Endothelial cell of umbilical vein (primary cell): ENCODE results near the gene MRPL17. TPM values are rescaled to one million over a fixed set of nuclear protein-coding genes. Genes with fewer than 3 reads are reported as not detected.

ENCODE experiments used
- BruUV-seq: library from RNA; stranded (reverse); fragments of 400-500 nt; replicated peaks from 2 replicates; lab custom pipeline; 2021; lab: Mats Ljungman, UMichigan
- CTCF ChIA-PET: fragments of 300-600, 350-600 bp; sonication (Branson Sonifier 250); formaldehyde crosslinking; loops from one replicate; lab custom pipeline; 2021; ENCODE audit warnings: antibody characterized with exemption, inconsistent platforms; lab: Charles Lee
- POLR2A ChIA-PET: fragments of 300-600, 350-600 bp; sonication (Branson Sonifier 250); formaldehyde crosslinking; loops from one replicate; lab custom pipeline; 2021; ENCODE audit warnings: antibody characterized with exemption, inconsistent platforms; lab: Charles Lee
- DNase-seq: peaks from one replicate; pipeline ENCODE4 v3.0.0-alpha.2; 2011; ENCODE audit warnings: low read depth, low spot score
- FAIRE-seq: peaks from 2 replicates; lab custom pipeline; 2011; peaks lifted over from hg19 to GRCh38; lab: Jason Lieb, UNC
- H2AFZ ChIP-seq: 2 replicates; pipeline ENCODE4 v1.6.0; 2012; ENCODE audit warnings: low read depth, low read length, control low read depth, inconsistent platforms
- H3K27ac ChIP-seq: 2 replicates; pipeline ENCODE4 v1.5.1; 2011; ENCODE audit warnings: low read depth, mild to moderate bottlenecking, control low read depth, low read length, moderate library complexity; ENCODE audit not compliant: insufficient read depth
- H3K27me3 ChIP-seq, 2 experiments: 2 replicates each; pipeline versions ENCODE4 v1.6.0 to v1.6.1; 2011; ENCODE audit warnings: low read length in 2 of 2, mixed read lengths in 1 of 2; ENCODE audit not compliant: control insufficient read depth in 2 of 2, insufficient read depth in 2 of 2
- H3K36me3 ChIP-seq, 2 experiments: 2 replicates in 1 of 2; 3 replicates in 1 of 2; pipeline ENCODE4 v1.5.1; 2011; ENCODE audit warnings: low read length in 2 of 2, mild to moderate bottlenecking in 1 of 2, moderate library complexity in 1 of 2; ENCODE audit not compliant: control insufficient read depth in 2 of 2, insufficient read depth in 2 of 2; ENCODE audit errors: extremely low read depth in 1 of 2
- H3K4me1 ChIP-seq: 3 replicates; pipeline ENCODE4 v1.5.1; 2011; ENCODE audit warnings: mild to moderate bottlenecking, low read length; ENCODE audit not compliant: control insufficient read depth, insufficient read depth; ENCODE audit errors: extremely low read depth
- H3K4me2 ChIP-seq: 2 replicates; pipeline ENCODE4 v1.6.1; 2011; ENCODE audit warnings: low read length, control low read depth, mixed read lengths; ENCODE audit not compliant: insufficient read depth
- H3K4me3 ChIP-seq, 3 experiments: fragments of 200-600 bp in 1 of 3; sonication (generic), shearing (Covaris generic) in 1 of 3; replicated peaks in 1 of 3; 2 replicates each; pipeline ENCODE4 v1.5.1; 2011 to 2016; ENCODE audit warnings: control low read depth in 3 of 3, low read length in 3 of 3, mild to moderate bottlenecking in 2 of 3, inconsistent platforms in 1 of 3, low read depth in 1 of 3, moderate library complexity in 1 of 3; ENCODE audit not compliant: insufficient read depth in 1 of 3
- H3K79me2 ChIP-seq: 2 replicates; pipeline ENCODE4 v1.6.0; 2012; ENCODE audit warnings: low read length, inconsistent platforms; ENCODE audit not compliant: control insufficient read depth, insufficient read depth
- H3K9ac ChIP-seq: replicated peaks from 2 replicates; pipeline ENCODE3; 2011; ENCODE audit warnings: low read length, control low read depth; ENCODE audit not compliant: insufficient read depth; ENCODE audit errors: extremely low read depth
- H3K9me1 ChIP-seq: replicated peaks from 3 replicates; pipeline ENCODE4 v1.6.0; 2011; ENCODE audit warnings: mild to moderate bottlenecking, low read length; ENCODE audit not compliant: control insufficient read depth, insufficient read depth; ENCODE audit errors: extremely low read depth
- H3K9me3 ChIP-seq: replicated peaks from 2 replicates; pipeline ENCODE4 v1.5.1; 2012; ENCODE audit warnings: low read length, inconsistent platforms; ENCODE audit not compliant: control insufficient read depth, insufficient read depth
- H4K20me1 ChIP-seq: replicated peaks from 2 replicates; pipeline ENCODE3; 2011; ENCODE audit warnings: mild to moderate bottlenecking, low read length; ENCODE audit not compliant: control insufficient read depth, insufficient read depth; ENCODE audit errors: extremely low read depth
- MYC ChIP-seq: IDR thresholded peaks from one replicate; pipeline ENCODE4 v1.6.1; 2011; ENCODE audit warnings: mild to moderate bottlenecking, low read depth, low read length
- POLR2AphosphoS5 ChIP-seq: IDR thresholded peaks from 2 replicates; pipeline ENCODE4 v1.6.1; 2012; ENCODE audit warnings: low read depth, mild to moderate bottlenecking, control low read depth, low read length, moderate library complexity; ENCODE audit not compliant: insufficient read depth
- dilution Hi-C: fragments of 300-500 bp; cut with MboI; formaldehyde crosslinking; loops from one replicate; pipeline ENCODE4 v1.15.0; 2019; ENCODE audit warnings: low sequenced_read_pairs; ENCODE audit not compliant: extremely low pct_ligation_motif_present
- intact Hi-C: fragments of 100-400 bp; cut with micrococcal nuclease; formaldehyde crosslinking; loops from one replicate; pipeline ENCODE4 v1.10.0; 2022
- polyA plus RNA-seq, 4 experiments: library from polyadenylated mRNA; depleted of rRNA in 3 of 4; stranded (reverse) in 3 of 4; unstranded in 1 of 4; fragments of >200 nt; gene quantifications; 2 replicates each; pipeline versions ENCODE4 v1.2.1 to v1.2.3, GENCODE V29; 2011 to 2012; ENCODE audit warnings: missing spikeins in 1 of 4
- total RNA-seq: library from RNA; stranded (reverse); gene quantifications from 2 replicates; pipeline ENCODE4 v1.2.3, GENCODE V29; 2021
- TF ChIP-seq, protein P1 (sequence below), 2 donors: IDR thresholded peaks; 1 replicate in 1 of 2; 2 replicates in 1 of 2; pipeline ENCODE4 v1.5.1; 2011; ENCODE audit warnings: low read length in 2 of 2, mild to moderate bottlenecking in 2 of 2, moderate library complexity in 2 of 2, control low read depth in 1 of 2, inconsistent platforms in 1 of 2, low read depth in 1 of 2; ENCODE audit not compliant: insufficient read depth in 1 of 2; ENCODE audit errors: extremely low read depth in 1 of 2

The MRPL17 gene
- total and polyA plus RNA-seq, 2 donors (not counting 3 experiments of a cell fraction or from before 2014, with no cell fraction given) = 67.6 to 87.2 TPM

DNA sequence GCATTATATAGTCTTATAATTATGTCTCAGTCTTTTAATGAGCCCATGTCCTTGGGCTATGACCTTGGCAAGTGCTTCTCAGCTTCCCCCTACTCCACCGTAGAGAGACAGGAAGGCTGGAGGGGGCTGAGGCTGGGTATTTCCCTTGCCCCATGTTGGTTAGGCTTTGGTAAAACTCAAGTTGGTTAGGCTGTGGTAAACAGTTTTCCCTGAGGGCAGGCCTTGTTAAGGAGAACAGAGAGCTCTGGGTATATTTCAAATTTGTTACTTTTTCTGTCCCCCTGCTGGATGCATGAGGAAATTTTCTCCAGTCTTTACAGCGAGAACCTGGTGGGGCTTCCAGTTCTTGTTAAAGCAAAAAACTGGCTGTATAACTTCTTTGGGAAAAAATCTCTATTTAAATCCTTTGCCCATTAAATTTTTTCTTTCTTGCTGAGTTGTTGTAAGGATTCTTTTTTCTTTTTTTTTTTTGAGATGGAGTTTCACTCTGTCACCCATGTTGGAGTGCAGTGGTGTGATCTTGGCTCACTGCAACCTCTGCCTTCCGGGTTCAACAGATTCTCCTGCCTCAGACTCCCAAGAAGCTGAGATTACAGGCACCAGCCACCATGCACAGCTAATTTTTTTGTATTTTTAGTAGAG lies 15.3 kb downstream of the MRPL17 start:
- no TSS peak for BruUV-seq
- Histone ChIP-seq H3K79me2 (no peaks in the 10 kb centered on the region), H3K9me3 (no peaks in the 10 kb centered on the region), H3K27me3 (no peaks in the 10 kb centered on the region), H3K4me1 (no peaks in the 10 kb centered on the region), H3K4me3 (no peak overlapping the region), H3K9ac (no peak overlapping the region), H3K9me1 (no peaks in the 10 kb centered on the region), H2AFZ (peak overlapping the region; percentile 84), H3K4me2 (no peak overlapping the region), H3K27ac (no peak overlapping the region), H3K36me3 (no peaks in the 10 kb centered on the region), H4K20me1 (no peaks in the 10 kb centered on the region)
- FAIRE-seq (peak; percentile 74), DNase-seq (peak; percentile 34)
- dilution Hi-C loops = no loop called here
- CTCF ChIA-PET = interaction anchor here (0.7 to 3.2 kb wide), 31 partner anchors 9 to 289 kb away, joined by 3 to 35 read pairs (median 7); partner anchors contain the start of genes ARFIP2, DCHS1, ILK and MRPL17
- TF ChIP-seq MYC (no peak), POLR2AphosphoS5 (no peak)
- TF ChIP-seq, protein P1, sequence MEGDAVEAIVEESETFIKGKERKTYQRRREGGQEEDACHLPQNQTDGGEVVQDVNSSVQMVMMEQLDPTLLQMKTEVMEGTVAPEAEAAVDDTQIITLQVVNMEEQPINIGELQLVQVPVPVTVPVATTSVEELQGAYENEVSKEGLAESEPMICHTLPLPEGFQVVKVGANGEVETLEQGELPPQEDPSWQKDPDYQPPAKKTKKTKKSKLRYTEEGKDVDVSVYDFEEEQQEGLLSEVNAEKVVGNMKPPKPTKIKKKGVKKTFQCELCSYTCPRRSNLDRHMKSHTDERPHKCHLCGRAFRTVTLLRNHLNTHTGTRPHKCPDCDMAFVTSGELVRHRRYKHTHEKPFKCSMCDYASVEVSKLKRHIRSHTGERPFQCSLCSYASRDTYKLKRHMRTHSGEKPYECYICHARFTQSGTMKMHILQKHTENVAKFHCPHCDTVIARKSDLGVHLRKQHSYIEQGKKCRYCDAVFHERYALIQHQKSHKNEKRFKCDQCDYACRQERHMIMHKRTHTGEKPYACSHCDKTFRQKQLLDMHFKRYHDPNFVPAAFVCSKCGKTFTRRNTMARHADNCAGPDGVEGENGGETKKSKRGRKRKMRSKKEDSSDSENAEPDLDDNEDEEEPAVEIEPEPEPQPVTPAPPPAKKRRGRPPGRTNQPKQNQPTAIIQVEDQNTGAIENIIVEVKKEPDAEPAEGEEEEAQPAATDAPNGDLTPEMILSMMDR (IDR thresholded peaks at IDR 0.05; ENCODE audit: extremely low read depth in 1 of 2, insufficient read depth in 1 of 2, low read depth in 1 of 2, low read length in 2 of 2) = peak; percentile 39 to 53
- intact Hi-C loops = loop anchor here (1.0 kb wide), 4 partner anchors 15 to 137 kb away; partner anchors contain the start of genes MRPL17 and TPP1
- POLR2A ChIA-PET = no interaction called here
